ACC112 (cell line): Measurements from ENCODE around the gene KIFBP.
"Not testable (repeated sequence)": the region's sequence is repeated elsewhere in the genome, so short reads cannot be mapped to it uniquely, and the experiment has no call there.

Experiments used
- H2AFZ ChIP-seq: fragments of 200-600 bp; sonication (generic); one replicate; pipeline ENCODE4 v1.6.0; 2017; ENCODE audit warnings: antibody characterized with exemption, low read length; ENCODE audit not compliant: unreplicated experiment
- H3K27ac ChIP-seq: fragments of 200-600 bp; sonication (generic); 2 replicates; pipeline ENCODE4 v1.5.1; 2014; ENCODE audit warnings: low read depth, mild to moderate bottlenecking, antibody characterized with exemption, low read length, moderate library complexity
- H3K27me3 ChIP-seq: fragments of 200-600 bp; sonication (generic); 2 replicates; pipeline ENCODE4 v1.6.1; 2014; ENCODE audit warnings: mild to moderate bottlenecking, antibody characterized with exemption, low read length, moderate library complexity, mixed read lengths; ENCODE audit not compliant: insufficient read depth
- H3K36me3 ChIP-seq: fragments of 200-600 bp; sonication (generic); 2 replicates; pipeline ENCODE4 v1.6.1; 2016; ENCODE audit warnings: mild to moderate bottlenecking, antibody characterized with exemption, low read length, moderate library complexity, mixed read lengths; ENCODE audit not compliant: insufficient read depth
- H3K4me1 ChIP-seq: fragments of 200-600 bp; sonication (generic); one replicate; pipeline ENCODE4 v1.6.1; 2016; ENCODE audit warnings: low read length, mixed read lengths; ENCODE audit not compliant: insufficient read depth, unreplicated experiment, control insufficient read depth
- H3K4me3 ChIP-seq: fragments of 200-600 bp; sonication (generic); 2 replicates; pipeline ENCODE4 v1.5.1; 2014; ENCODE audit warnings: mild to moderate bottlenecking, low read depth, low read length
- H3K79me2 ChIP-seq: fragments of 200-600 bp; sonication (generic); one replicate; pipeline ENCODE4 v1.6.0; 2016; ENCODE audit warnings: low read length; ENCODE audit not compliant: control insufficient read depth, unreplicated experiment, insufficient read depth

KIFBP gene

GRCh38 chr10:69033256-69033655 is 44.7 kb downstream of the KIFBP start:
- Histone ChIP-seq H3K4me1 (no peaks in the 10 kb centered on the region), H2AFZ (no peak overlapping the region), H3K79me2 (no peaks in the 10 kb centered on the region), H3K27me3 (no peaks in the 10 kb centered on the region), H3K36me3 (no peaks in the 10 kb centered on the region), H3K27ac (no peak overlapping the region), H3K4me3 (no peak overlapping the region)

GRCh38 chr10:69037489-69037888 is 48.9 kb downstream of the KIFBP start:
- Histone ChIP-seq H3K27me3 (no peaks in the 10 kb centered on the region), H3K79me2 (no peaks in the 10 kb centered on the region), H3K4me3 (no peak overlapping the region), H3K4me1 (no peaks in the 10 kb centered on the region), H3K36me3 (no peaks in the 10 kb centered on the region), H2AFZ (no peak overlapping the region), H3K27ac (no peak overlapping the region)

- H3K4me3 ChIP-seq, H3K79me2 ChIP-seq, H3K4me1 ChIP-seq, H3K27ac ChIP-seq, H3K36me3 ChIP-seq, H3K27me3 ChIP-seq, H2AFZ ChIP-seq: not testable (repeated sequence)
Observed at GRCh38 chr10:69040904-69041303, 52.3 kb downstream of the KIFBP start.

- Histone ChIP-seq H3K4me3 (no peak overlapping the region), H3K36me3 (no peaks in the 10 kb centered on the region), H3K79me2 (no peaks in the 10 kb centered on the region), H2AFZ (no peak overlapping the region), H3K4me1 (no peaks in the 10 kb centered on the region), H3K27ac (no peak overlapping the region), H3K27me3 (no peaks in the 10 kb centered on the region)
Observed at GRCh38 chr10:69042417-69042816, 53.8 kb downstream of the KIFBP start.

- Histone ChIP-seq H3K79me2 (no peaks in the 10 kb centered on the region), H3K27ac (no peak overlapping the region), H3K4me3 (no peak overlapping the region), H2AFZ (no peak overlapping the region), H3K27me3 (no peaks in the 10 kb centered on the region), H3K36me3 (no peaks in the 10 kb centered on the region), H3K4me1 (no peaks in the 10 kb centered on the region)
Observed at GRCh38 chr10:69042838-69043237, 54.2 kb downstream of the KIFBP start.

GRCh38 chr10:69043931-69044531 is 55.4 kb downstream of the KIFBP start:
- Histone ChIP-seq H3K27ac (no peak overlapping the region), H3K4me3 (no peak overlapping the region), H3K79me2 (no peaks in the 10 kb centered on the region), H3K36me3 (no peaks in the 10 kb centered on the region), H3K4me1 (no peaks in the 10 kb centered on the region), H2AFZ (no peak overlapping the region), H3K27me3 (no peaks in the 10 kb centered on the region)

GRCh38 chr10:69044546-69044945 is 55.9 kb downstream of the KIFBP start:
- Histone ChIP-seq H3K79me2 (no peaks in the 10 kb centered on the region), H3K36me3 (no peaks in the 10 kb centered on the region), H3K4me1 (no peaks in the 10 kb centered on the region), H3K27me3 (no peaks in the 10 kb centered on the region), H2AFZ (no peak overlapping the region), H3K4me3 (no peak overlapping the region), H3K27ac (no peak overlapping the region)

GRCh38 chr10:69045441-69046300 is 57.1 kb downstream of the KIFBP start:
- H3K27ac ChIP-seq: no peak overlapping the region
- H3K79me2 ChIP-seq: no peaks in the 10 kb centered on the region
- H3K4me3 ChIP-seq: no peak overlapping the region
- no peaks in the 10 kb centered on the region for H3K27me3 ChIP-seq
- H2AFZ ChIP-seq: no peak overlapping the region
- H3K36me3 ChIP-seq: no peaks in the 10 kb centered on the region
- H3K4me1 ChIP-seq: no peaks in the 10 kb centered on the region

- no peak overlapping the region for H3K4me3 ChIP-seq
- no peak overlapping the region for H3K27ac ChIP-seq
- no peak overlapping the region for H2AFZ ChIP-seq
- no peaks in the 10 kb centered on the region for H3K36me3 ChIP-seq
- no peaks in the 10 kb centered on the region for H3K27me3 ChIP-seq
- H3K79me2 ChIP-seq: no peaks in the 10 kb centered on the region
- no peaks in the 10 kb centered on the region for H3K4me1 ChIP-seq
Observed at GRCh38 chr10:69047111-69047832, 58.7 kb downstream of the KIFBP start.

GRCh38 chr10:69048103-69048502 is 59.5 kb downstream of the KIFBP start:
- Histone ChIP-seq H3K4me3 (no peak overlapping the region), H3K36me3 (no peaks in the 10 kb centered on the region), H3K79me2 (no peaks in the 10 kb centered on the region), H2AFZ (no peak overlapping the region), H3K27me3 (no peaks in the 10 kb centered on the region), H3K27ac (no peak overlapping the region), H3K4me1 (no peaks in the 10 kb centered on the region)
